Activated CD8-positive, alpha-beta T cell treated with anti-CD3 and anti-CD28 coated beads, Interleukin-2, amount 10 ng/mL, durations not matched to agents 7 days and 5 days (primary cell): ENCODE results near the gene GHDC. TPM values are rescaled to one million over a fixed set of nuclear protein-coding genes. Genes with fewer than 3 reads are reported as not detected.
"Not testable (repeated sequence)": the region's sequence is repeated elsewhere in the genome, so short reads cannot be mapped to it uniquely, and the experiment has no call there.

Experiments
- ATAC-seq: fragments of 150-1000 bp; cut with Tn5 transposase; one replicate; pipeline ENCODE4 v1.10.0; 2021; ENCODE audit warnings: moderate library complexity
- CTCF ChIA-PET: fragments of 350-600 bp; sonication (Branson Sonifier 250); formaldehyde crosslinking; loops from one replicate; lab custom pipeline; 2021; ENCODE audit warnings: antibody characterized with exemption; lab: Charles Lee
- POLR2A ChIA-PET: fragments of 350-600 bp; sonication (Branson Sonifier 250); formaldehyde crosslinking; loops from one replicate; lab custom pipeline; 2021; ENCODE audit warnings: antibody characterized with exemption; lab: Charles Lee
- DNase-seq: peaks from one replicate; pipeline ENCODE4 v3.0.0-alpha.2; 2020
- H3K27ac Mint-ChIP-seq: one replicate; pipeline ENCODE4 v1.8.0; 2021; ENCODE audit warnings: mild to moderate bottlenecking, mixed read lengths
- H3K27me3 Mint-ChIP-seq: one replicate; pipeline ENCODE4 v1.8.0; 2021; ENCODE audit warnings: low read depth, mixed read lengths
- H3K36me3 Mint-ChIP-seq: one replicate; pipeline ENCODE4 v1.8.0; 2021; ENCODE audit warnings: low read depth, mixed read lengths
- H3K4me1 Mint-ChIP-seq: one replicate; pipeline ENCODE4 v1.8.0; 2021; ENCODE audit warnings: low read depth, mixed read lengths
- H3K4me3 Mint-ChIP-seq: one replicate; pipeline ENCODE4 v1.8.0; 2021; ENCODE audit warnings: mild to moderate bottlenecking, mixed read lengths
- H3K9me3 Mint-ChIP-seq: one replicate; pipeline ENCODE4 v1.8.0; 2022; ENCODE audit warnings: mixed read lengths; ENCODE audit not compliant: insufficient read depth
- total RNA-seq, 2 experiments: library from RNA; stranded (reverse); gene quantifications; one replicate each; pipeline ENCODE4 v1.2.3, GENCODE V29; 2021

The GHDC gene
- total RNA-seq, 2 experiments from 2014 or later: 16.6 to 17.2 TPM

GRCh38 chr17:42143138-42143537 is 51.2 kb downstream of the GHDC start:
- not testable (repeated sequence) for H3K4me3 Mint-ChIP-seq, DNase-seq, H3K27me3 Mint-ChIP-seq, H3K27ac Mint-ChIP-seq, H3K9me3 Mint-ChIP-seq, ATAC-seq, H3K4me1 Mint-ChIP-seq
- H3K36me3 Mint-ChIP-seq: peaks cover 31% of the 10 kb centered on the region
- CTCF ChIA-PET: interaction anchor here (0.7 to 1.9 kb wide), 2 partner anchors 16 to 38 kb away, joined by 3 to 6 read pairs; partner anchors contain the start of gene KCNH4
- POLR2A ChIA-PET: interaction anchor here (1.2 to 1.5 kb wide), 2 partner anchors 11 to 31 kb away, joined by 3 to 5 read pairs; partner anchors contain the start of gene DHX58

- no peaks in the 10 kb centered on the region for H3K27me3 Mint-ChIP-seq
- H3K27ac Mint-ChIP-seq: no peak overlapping the region
- ChIA-PET CTCF (interaction anchor here (1.9 kb wide), 1 partner anchor 39 kb away, joined by 6 read pairs; the partner anchor contains the start of gene KCNH4), POLR2A (interaction anchor here (1.5 kb wide), 1 partner anchor 11 kb away, joined by 5 read pairs; no protein-coding TSS in a partner anchor)
- ATAC-seq: no peak
- H3K9me3 Mint-ChIP-seq: no peaks in the 10 kb centered on the region
- no peak for DNase-seq
- peaks cover 29% of the 10 kb centered on the region for H3K36me3 Mint-ChIP-seq
- H3K4me3 Mint-ChIP-seq: no peak overlapping the region
- peaks cover 5% of the 10 kb centered on the region for H3K4me1 Mint-ChIP-seq
Measured at GRCh38 chr17:42142371-42142896, 51.9 kb downstream of the GHDC start.

GRCh38 chr17:42141382-42141781 is 52.9 kb downstream of the GHDC start:
- H3K27ac Mint-ChIP-seq: no peak overlapping the region
- H3K4me3 Mint-ChIP-seq: no peak overlapping the region
- H3K27me3 Mint-ChIP-seq: no peaks in the 10 kb centered on the region
- peaks cover 10% of the 10 kb centered on the region for H3K4me1 Mint-ChIP-seq
- H3K36me3 Mint-ChIP-seq: peaks cover 26% of the 10 kb centered on the region
- POLR2A ChIA-PET: no interaction called here
- no peak for DNase-seq
- CTCF ChIA-PET: no interaction called here
- ATAC-seq: no peak
- H3K9me3 Mint-ChIP-seq: no peaks in the 10 kb centered on the region

GRCh38 chr17:42140690-42141089 is 53.6 kb downstream of the GHDC start:
- H3K9me3 Mint-ChIP-seq, H3K4me3 Mint-ChIP-seq, ATAC-seq, H3K27me3 Mint-ChIP-seq, H3K27ac Mint-ChIP-seq, CTCF ChIA-PET, DNase-seq: not testable (repeated sequence)
- Mint-ChIP-seq H3K4me1 (peaks cover 17% of the 10 kb centered on the region), H3K36me3 (peaks cover 29% of the 10 kb centered on the region)
- POLR2A ChIA-PET: interaction anchor here (0.5 kb wide), 1 partner anchor 31 kb away, joined by 3 read pairs; no protein-coding TSS in a partner anchor

Other genes with a start within 250 kb of the GHDC start
- 10 to 100 TPM; 93.4 to 94.6 TPM for gene CNP, start 227.7 kb downstream of the GHDC start, total RNA-seq
- 10 to 100 TPM; 86.1 to 99.8 TPM for gene DNAJC7, start 177.1 kb downstream of the GHDC start, total RNA-seq
- gene NKIRAS2, start 174.4 kb downstream of the GHDC start, total RNA-seq: 10 to 100 TPM; 25.7 to 26.2 TPM
- under 1 TPM; 0.16 to 0.24 TPM for gene C17orf113, start 143.9 kb downstream of the GHDC start, total RNA-seq
- under 1 TPM; 0.23 to 0.47 TPM for gene ZNF385C, start 96.0 kb downstream of the GHDC start, total RNA-seq
- 10 to 100 TPM; 71.9 to 72.9 TPM for gene DHX58, start 81.8 kb downstream of the GHDC start, total RNA-seq
- gene KAT2A, start 73.1 kb downstream of the GHDC start, total RNA-seq: 10 to 100 TPM; 45.2 to 46.8 TPM
- gene HSPB9, start 71.7 kb downstream of the GHDC start, total RNA-seq: under 1 TPM; 0.16 to 0.29 TPM
- 100 to 1,000 TPM; 102 to 107 TPM for gene RAB5C, start 39.5 kb downstream of the GHDC start, total RNA-seq
- under 1 TPM; 0.05 to 0.13 TPM for gene KCNH4, start 13.4 kb downstream of the GHDC start, total RNA-seq
- not detected for gene HCRT, start 9.0 kb downstream of the GHDC start, total RNA-seq
- gene STAT5B, start 81.9 kb upstream of the GHDC start, total RNA-seq: 10 to 100 TPM; 92.7 to 94.4 TPM
- 100 to 1,000 TPM; 117 to 119 TPM for gene STAT5A, start 94.0 kb upstream of the GHDC start, total RNA-seq
- 100 to 1,000 TPM in 1 of 2 experiments, 10 to 100 TPM in 1; 94.7 to 101 TPM for gene STAT3, start 193.9 kb upstream of the GHDC start, total RNA-seq
- 1 to 10 TPM; 1.7 to 2.0 TPM for gene CAVIN1, start 228.8 kb upstream of the GHDC start, total RNA-seq